MCF 10A (cell line): Measurements from ENCODE around the gene RAB10. TPM values are rescaled to one million over a fixed set of nuclear protein-coding genes. Genes with fewer than 3 reads are reported as not detected.

Experiments
- BruUV-seq: library from RNA; stranded (reverse); fragments of 400-500 nt; replicated peaks from 2 replicates; lab custom pipeline; 2021; lab: Mats Ljungman, UMichigan
- CTCF ChIA-PET: fragments of 300-600 bp; sonication (Branson Sonifier 250); formaldehyde crosslinking; extraction: SDS; loops from one replicate; lab custom pipeline; 2021; ENCODE audit warnings: antibody characterized with exemption, inconsistent platforms; lab: Yijun Ruan, JAX
- POLR2A ChIA-PET: fragments of 300-600, 350-650 bp; sonication (Branson Sonifier 250); formaldehyde crosslinking; extraction: SDS; loops from one replicate; lab custom pipeline; 2020; ENCODE audit warnings: antibody characterized with exemption, inconsistent platforms; lab: Yijun Ruan, JAX
- DNase-seq: peaks from one replicate; pipeline ENCODE4 v3.0.0-alpha.2; 2018; ENCODE audit not compliant: unreplicated experiment
- H3K27ac Mint-ChIP-seq: one replicate; pipeline ENCODE4 v1.8.0; 2022; ENCODE audit warnings: mild to moderate bottlenecking, low read depth, mixed read lengths; ENCODE audit not compliant: unreplicated experiment
- H3K27me3 Mint-ChIP-seq: one replicate; pipeline ENCODE4 v1.8.0; 2022; ENCODE audit warnings: mixed read lengths; ENCODE audit not compliant: insufficient read depth, unreplicated experiment
- H3K36me3 Mint-ChIP-seq: one replicate; pipeline ENCODE4 v1.8.0; 2022; ENCODE audit warnings: mild to moderate bottlenecking, moderate library complexity, mixed read lengths; ENCODE audit not compliant: insufficient read depth, unreplicated experiment
- H3K4me1 Mint-ChIP-seq: one replicate; pipeline ENCODE4 v1.8.0; 2022; ENCODE audit warnings: mixed read lengths; ENCODE audit not compliant: insufficient read depth, unreplicated experiment
- H3K4me3 Mint-ChIP-seq: one replicate; pipeline ENCODE4 v1.8.0; 2022; ENCODE audit warnings: mild to moderate bottlenecking, moderate library complexity, mixed read lengths; ENCODE audit not compliant: unreplicated experiment
- H3K9me3 Mint-ChIP-seq: one replicate; pipeline ENCODE4 v1.8.0; 2022; ENCODE audit warnings: mixed read lengths; ENCODE audit not compliant: unreplicated experiment
- intact Hi-C: fragments of 100-400 bp; cut with micrococcal nuclease; formaldehyde crosslinking; loops from 2 replicates; pipeline ENCODE4 v1.14.1; 2022
- total RNA-seq: library from RNA; stranded (reverse); gene quantifications from 2 replicates; pipeline ENCODE4 v1.2.3, GENCODE V29; 2022
- TF ChIP-seq, protein P1 (sequence below): fragments of 200-600 bp; IDR thresholded peaks from one replicate; pipeline ENCODE4 v1.8.0; 2022; ENCODE audit warnings: antibody characterized with exemption, mild to moderate bottlenecking; ENCODE audit not compliant: unreplicated experiment

The RAB10 gene
- total RNA-seq, 1 experiment from 2014 or later = 147 TPM

GRCh38 chr2:26178246-26178645 is 144.4 kb downstream of the RAB10 start:
- H3K27me3 Mint-ChIP-seq = no peaks in the 10 kb centered on the region
- TF ChIP-seq, protein P1, sequence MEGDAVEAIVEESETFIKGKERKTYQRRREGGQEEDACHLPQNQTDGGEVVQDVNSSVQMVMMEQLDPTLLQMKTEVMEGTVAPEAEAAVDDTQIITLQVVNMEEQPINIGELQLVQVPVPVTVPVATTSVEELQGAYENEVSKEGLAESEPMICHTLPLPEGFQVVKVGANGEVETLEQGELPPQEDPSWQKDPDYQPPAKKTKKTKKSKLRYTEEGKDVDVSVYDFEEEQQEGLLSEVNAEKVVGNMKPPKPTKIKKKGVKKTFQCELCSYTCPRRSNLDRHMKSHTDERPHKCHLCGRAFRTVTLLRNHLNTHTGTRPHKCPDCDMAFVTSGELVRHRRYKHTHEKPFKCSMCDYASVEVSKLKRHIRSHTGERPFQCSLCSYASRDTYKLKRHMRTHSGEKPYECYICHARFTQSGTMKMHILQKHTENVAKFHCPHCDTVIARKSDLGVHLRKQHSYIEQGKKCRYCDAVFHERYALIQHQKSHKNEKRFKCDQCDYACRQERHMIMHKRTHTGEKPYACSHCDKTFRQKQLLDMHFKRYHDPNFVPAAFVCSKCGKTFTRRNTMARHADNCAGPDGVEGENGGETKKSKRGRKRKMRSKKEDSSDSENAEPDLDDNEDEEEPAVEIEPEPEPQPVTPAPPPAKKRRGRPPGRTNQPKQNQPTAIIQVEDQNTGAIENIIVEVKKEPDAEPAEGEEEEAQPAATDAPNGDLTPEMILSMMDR = no peak
- no peaks in the 10 kb centered on the region for H3K36me3 Mint-ChIP-seq
- peaks cover 6% of the 10 kb centered on the region for H3K4me1 Mint-ChIP-seq
- ChIA-PET CTCF (no interaction called here), POLR2A (interaction anchor here (0.6 kb wide), 1 partner anchor 231 kb away, joined by 3 read pairs; no protein-coding TSS in a partner anchor)
- no TSS peak for BruUV-seq
- intact Hi-C loops = no loop called here
- H3K27ac Mint-ChIP-seq = no peak overlapping the region
- no peaks in the 10 kb centered on the region for H3K9me3 Mint-ChIP-seq
- no peak for DNase-seq
- H3K4me3 Mint-ChIP-seq = no peak overlapping the region

DNA sequence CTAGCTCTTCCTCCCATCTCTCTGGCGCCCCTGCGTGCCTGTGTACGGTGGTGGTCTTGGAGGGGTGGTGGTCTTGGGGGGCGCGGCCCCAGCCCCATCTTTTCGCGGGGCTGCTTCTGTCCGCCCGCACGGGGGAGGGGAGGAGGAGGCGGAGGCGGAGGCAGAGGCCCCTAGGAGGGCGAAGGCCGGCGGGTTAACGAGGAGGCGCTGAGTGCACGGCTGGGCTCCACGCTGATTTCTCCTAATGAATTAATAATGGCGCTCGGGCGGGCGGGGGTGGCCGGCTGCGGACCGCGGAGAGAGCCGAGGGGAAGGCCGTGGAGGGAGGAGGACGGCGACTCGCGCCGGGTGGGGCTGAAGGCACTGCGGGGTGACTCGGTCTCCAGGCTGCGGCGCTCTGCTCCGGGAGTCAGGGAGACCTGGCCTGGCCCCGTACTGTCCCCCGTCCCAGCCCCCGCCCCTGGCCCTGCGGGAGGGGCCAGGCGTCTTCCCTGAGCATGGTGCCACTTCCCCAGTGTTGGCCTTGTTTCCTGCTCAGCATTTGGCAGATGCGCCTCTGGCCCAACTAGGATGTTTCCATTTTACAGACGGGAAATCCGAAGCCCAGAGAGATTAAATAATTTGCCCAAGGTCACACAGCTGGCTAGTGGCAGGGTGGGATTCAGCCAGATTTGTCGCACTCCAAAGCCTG is 145.0 kb downstream of the RAB10 start:
- no peak overlapping the region for H3K4me3 Mint-ChIP-seq
- H3K4me1 Mint-ChIP-seq = no peaks in the 10 kb centered on the region
- intact Hi-C loops = no loop called here
- no peaks in the 10 kb centered on the region for H3K9me3 Mint-ChIP-seq
- no TSS peak for BruUV-seq
- ChIA-PET POLR2A (no interaction called here), CTCF (no interaction called here)
- DNase-seq = no peak
- H3K36me3 Mint-ChIP-seq = no peaks in the 10 kb centered on the region
- H3K27ac Mint-ChIP-seq = no peak overlapping the region
- no peaks in the 10 kb centered on the region for H3K27me3 Mint-ChIP-seq
- TF ChIP-seq, protein P1 = no peak

GRCh38 chr2:26179446-26179913 is 145.6 kb downstream of the RAB10 start:
- Mint-ChIP-seq H3K27ac (no peak overlapping the region), H3K4me3 (no peak overlapping the region), H3K27me3 (no peaks in the 10 kb centered on the region), H3K4me1 (no peaks in the 10 kb centered on the region), H3K36me3 (no peaks in the 10 kb centered on the region), H3K9me3 (no peaks in the 10 kb centered on the region)
- DNase-seq = no peak
- TF ChIP-seq, protein P1 = no peak
- no TSS peak for BruUV-seq
- ChIA-PET CTCF (interaction anchor here (0.6 kb wide), 1 partner anchor 80 kb away, joined by 3 read pairs; no protein-coding TSS in a partner anchor), POLR2A (no interaction called here)
- intact Hi-C loops = no loop called here

GRCh38 chr2:26182441-26182840 is 148.6 kb downstream of the RAB10 start:
- TF ChIP-seq, protein P1 = no peak
- intact Hi-C loops = no loop called here
- no peaks in the 10 kb centered on the region for H3K36me3 Mint-ChIP-seq
- peaks cover 12% of the 10 kb centered on the region for H3K27me3 Mint-ChIP-seq
- H3K27ac Mint-ChIP-seq = no peak overlapping the region
- BruUV-seq = no TSS peak
- CTCF ChIA-PET = no interaction called here
- DNase-seq = no peak
- no peaks in the 10 kb centered on the region for H3K4me1 Mint-ChIP-seq
- no peak overlapping the region for H3K4me3 Mint-ChIP-seq
- H3K9me3 Mint-ChIP-seq = no peaks in the 10 kb centered on the region
- POLR2A ChIA-PET = interaction anchor here (0.6 kb wide), 1 partner anchor 235 kb away, joined by 3 read pairs; no protein-coding TSS in a partner anchor
